HepG2 (cell line): Measurements from ENCODE around the gene ORC4. TPM values are rescaled to one million over a fixed set of nuclear protein-coding genes. Genes with fewer than 3 reads are reported as not detected.

ENCODE experiments used
- ATAC-seq: fragments of 200-7000 bp; cut with Tn5 transposase; 3 replicates; pipeline ENCODE4 v1.9.1; 2020; ENCODE audit warnings: mild to moderate bottlenecking, moderate library complexity
- BruUV-seq: library from RNA; stranded (reverse); fragments of 400-500 nt; replicated peaks from 2 replicates; lab custom pipeline; 2021; lab: Mats Ljungman, UMichigan
- CTCF ChIA-PET: fragments of 300-600 bp; formaldehyde crosslinking; extraction: SDS; loops from one replicate; lab custom pipeline; 2021; ENCODE audit warnings: low total read pairs, inconsistent platforms, low intra/inter-chr PET ratio; lab: Yijun Ruan, JAX
- POLR2A ChIA-PET: fragments of 350-600 bp; sonication (Branson Sonifier 250); formaldehyde crosslinking; loops from one replicate; lab custom pipeline; 2020; ENCODE audit warnings: antibody characterized with exemption, inconsistent platforms; lab: Yijun Ruan, JAX
- DNase-seq: peaks from one replicate; pipeline ENCODE4 v3.0.0-alpha.2; 2015; ENCODE audit warnings: low spot score
- FAIRE-seq: peaks from 3 replicates; lab custom pipeline; 2011; peaks lifted over from hg19 to GRCh38; lab: Jason Lieb, UNC
- H2AFZ ChIP-seq: one replicate; pipeline ENCODE4 v1.6.1; 2011; ENCODE audit warnings: low read length, inconsistent platforms
- H3K27ac ChIP-seq: fragments of 300-600 bp; 3 replicates; pipeline ENCODE4 v1.8.0; 2011; ENCODE audit warnings: mixed run types, mild to moderate bottlenecking, mixed read lengths, low read length, inconsistent platforms; ENCODE audit not compliant: insufficient read depth; ENCODE audit errors: extremely low read length
- H3K27me3 ChIP-seq, 2 experiments: fragments of 200-600 bp in 1 of 2; 2 replicates in 1 of 2; 3 replicates in 1 of 2; pipeline versions ENCODE4 v1.6.0 to v1.8.0; 2011; ENCODE audit warnings: low read length in 2 of 2, mild to moderate bottlenecking in 2 of 2, moderate library complexity in 2 of 2, inconsistent platforms in 1 of 2; ENCODE audit not compliant: insufficient read depth in 2 of 2, control insufficient read depth in 1 of 2
- H3K36me3 ChIP-seq, 2 experiments: fragments of 200-600 bp in 1 of 2; replicated peaks in 1 of 2; 2 replicates in 1 of 2; 3 replicates in 1 of 2; pipeline versions ENCODE4 v1.5.1 to v1.8.0; 2011; ENCODE audit warnings: low read length in 2 of 2, inconsistent platforms in 1 of 2; ENCODE audit not compliant: insufficient read depth in 2 of 2, control insufficient read depth in 1 of 2
- H3K4me1 ChIP-seq: 2 replicates; pipeline ENCODE4 v1.5.1; 2012; ENCODE audit warnings: low read length, inconsistent platforms; ENCODE audit not compliant: insufficient read depth
- H3K4me2 ChIP-seq: 2 replicates; pipeline ENCODE4 v1.6.0; 2011; ENCODE audit warnings: low read depth, low read length, inconsistent platforms
- H3K4me3 ChIP-seq, 3 experiments: fragments of 200-600 bp in 1 of 3; sonication (generic), shearing (Covaris generic) in 1 of 3; replicated peaks in 1 of 3; 2 replicates each; pipeline ENCODE4 v1.5.1; 2011 to 2016; ENCODE audit warnings: low read length in 3 of 3, inconsistent platforms in 2 of 3, low read depth in 2 of 3, mild to moderate bottlenecking in 2 of 3, control low read depth in 1 of 3, mixed read lengths in 1 of 3; ENCODE audit not compliant: insufficient read depth in 1 of 3
- H3K79me2 ChIP-seq: one replicate; pipeline ENCODE4 v1.6.1; 2011; ENCODE audit warnings: low read length, inconsistent platforms; ENCODE audit not compliant: insufficient read depth
- H3K9ac ChIP-seq: 2 replicates; pipeline ENCODE4 v1.6.0; 2011; ENCODE audit warnings: mild to moderate bottlenecking, low read depth, low read length, inconsistent platforms; ENCODE audit not compliant: insufficient read depth
- H3K9me3 ChIP-seq: 2 replicates; pipeline ENCODE4 v1.5.1; 2012; ENCODE audit warnings: mild to moderate bottlenecking, low read length
- H4K20me1 ChIP-seq: 2 replicates; pipeline ENCODE4 v1.6.0; 2011; ENCODE audit warnings: inconsistent platforms, mild to moderate bottlenecking, low read length, moderate library complexity; ENCODE audit not compliant: insufficient read depth
- ADNP ChIP-seq: sonication (generic); formaldehyde crosslinking; IDR thresholded peaks from 2 replicates; pipeline ENCODE4 v1.4.0; 2020; ENCODE audit warnings: missing genetic modification reagents
- CCAR2 ChIP-seq: fragments of 200-400 bp; formaldehyde crosslinking; optimal IDR thresholded peaks from 2 replicates; pipeline ENCODE3; 2018; ENCODE audit warnings: low read depth, mild to moderate bottlenecking, low read length, moderate library complexity
- DMAP1 ChIP-seq: IDR thresholded peaks from 2 replicates; pipeline ENCODE4 v1.6.1; 2016
- NR3C1 ChIP-seq: sonication (generic); formaldehyde crosslinking; IDR thresholded peaks from 2 replicates; pipeline ENCODE4 v1.4.0; 2020; ENCODE audit warnings: missing genetic modification reagents
- TIGD3 ChIP-seq: sonication (generic); formaldehyde crosslinking; IDR thresholded peaks from 2 replicates; pipeline ENCODE4 v1.5.1; 2020; ENCODE audit warnings: mild to moderate bottlenecking, missing genetic modification reagents, borderline replicate concordance
- TSC22D2 ChIP-seq: sonication (generic); formaldehyde crosslinking; IDR thresholded peaks from 2 replicates; pipeline ENCODE4 v1.5.1; 2020; ENCODE audit warnings: missing genetic modification reagents, mild to moderate bottlenecking, borderline replicate concordance
- ZNF30 ChIP-seq: sonication (generic); formaldehyde crosslinking; IDR thresholded peaks from 2 replicates; pipeline ENCODE4 v1.5.0; 2020; ENCODE audit warnings: mild to moderate bottlenecking, missing genetic modification reagents
- ZNF430 ChIP-seq: sonication (generic); formaldehyde crosslinking; IDR thresholded peaks from 2 replicates; pipeline ENCODE4 v1.9.0; 2021; ENCODE audit warnings: mild to moderate bottlenecking, missing genetic modification reagents
- WGBS: methylation state at CpG from one replicate; pipeline ENCODE4 v1.1.6; 2017; ENCODE audit warnings: low lambda C conversion rate; 5-methylcytosine and 5-hydroxymethylcytosine counted together
- in situ Hi-C: cut with HindIII; loops from 2 replicates; pipeline ENCODE4 v1.10.0; 2017; ENCODE audit warnings: low pct_unique_long_range_greater_than_20kb; ENCODE audit not compliant: extremely low pct_ligation_motif_present
- intact Hi-C: fragments of 100-400 bp; cut with micrococcal nuclease; formaldehyde crosslinking; loops from one replicate; pipeline ENCODE4 v1.10.0; 2022; ENCODE audit not compliant: unreplicated experiment
- polyA plus RNA-seq, 8 experiments: library from polyadenylated mRNA; depleted of rRNA in 3 of 8; stranded (reverse) in 7 of 8; unstranded in 1 of 8; fragments of >200 nt; fragmentation: Illumina TruSeq in 4 of 8; extraction: Trizol in 4 of 8; gene quantifications; 2 replicates each; pipeline versions ENCODE4 v1.2.1 to v1.2.3, GENCODE V29; 2011 to 2016; ENCODE audit warnings: low read depth in 4 of 8, missing spikeins in 1 of 8, mixed read lengths in 1 of 8; ENCODE audit not compliant: insufficient read depth in 1 of 8
- total RNA-seq, 5 experiments: library from RNA; depleted of rRNA; stranded (reverse); fragments of >200 nt; fragmentation: Illumina TruSeq; extraction: Trizol; gene quantifications; 2 replicates each; pipeline ENCODE4 v1.2.3, GENCODE V29; 2016; ENCODE audit warnings: low read depth in 1 of 5
- TF ChIP-seq, protein P1 (sequence below): fragments of 450-650 bp; IDR thresholded peaks from 2 replicates; pipeline ENCODE4 v1.6.1; 2016

Gene ORC4
- total and polyA plus RNA-seq, 2 of the 13 experiments (the other 11 are each of a cell fraction or from before 2014, with no cell fraction given): 28.6 to 84.8 TPM

GRCh38 chr2:147923846-147924245, 96.7 kb downstream of the ORC4 start:
- BruUV-seq: no TSS peak
- no peak overlapping the region for H3K4me3 ChIP-seq
- CTCF ChIA-PET: no interaction called here
- no peak overlapping the region for H3K4me2 ChIP-seq
- H3K79me2 ChIP-seq: no peaks in the 10 kb centered on the region
- H4K20me1 ChIP-seq: no peaks in the 10 kb centered on the region
- TF ChIP-seq ZNF430: no peak
- TF ChIP-seq ZNF30: no peak
- TF ChIP-seq DMAP1 (CRISPR knock-in tag): no peak
- TF ChIP-seq ADNP: no peak
- no peak for TF ChIP-seq TIGD3 (CRISPR knock-in tag)
- TF ChIP-seq NR3C1 (CRISPR knock-in tag): no peak
- TF ChIP-seq TSC22D2: no peak
- TF ChIP-seq, protein P1, sequence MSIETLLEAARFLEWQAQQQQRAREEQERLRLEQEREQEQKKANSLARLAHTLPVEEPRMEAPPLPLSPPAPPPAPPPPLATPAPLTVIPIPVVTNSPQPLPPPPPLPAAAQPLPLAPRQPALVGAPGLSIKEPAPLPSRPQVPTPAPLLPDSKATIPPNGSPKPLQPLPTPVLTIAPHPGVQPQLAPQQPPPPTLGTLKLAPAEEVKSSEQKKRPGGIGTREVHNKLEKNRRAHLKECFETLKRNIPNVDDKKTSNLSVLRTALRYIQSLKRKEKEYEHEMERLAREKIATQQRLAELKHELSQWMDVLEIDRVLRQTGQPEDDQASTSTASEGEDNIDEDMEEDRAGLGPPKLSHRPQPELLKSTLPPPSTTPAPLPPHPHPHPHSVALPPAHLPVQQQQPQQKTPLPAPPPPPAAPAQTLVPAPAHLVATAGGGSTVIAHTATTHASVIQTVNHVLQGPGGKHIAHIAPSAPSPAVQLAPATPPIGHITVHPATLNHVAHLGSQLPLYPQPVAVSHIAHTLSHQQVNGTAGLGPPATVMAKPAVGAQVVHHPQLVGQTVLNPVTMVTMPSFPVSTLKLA: no peak
- no peak for TF ChIP-seq CCAR2
- no peak overlapping the region for H3K27ac ChIP-seq
- POLR2A ChIA-PET: no interaction called here
- intact Hi-C loops: no loop called here
- no peak for DNase-seq
- H3K36me3 ChIP-seq: peaks cover 1 to 14% of the 10 kb centered on the region in 2 experiments; a peak in 1 of 5 replicates
- no peak overlapping the region for H2AFZ ChIP-seq
- H3K9me3 ChIP-seq: no peaks in the 10 kb centered on the region
- H3K4me1 ChIP-seq: peaks cover 45% of the 10 kb centered on the region
- no peak overlapping the region for H3K9ac ChIP-seq
- FAIRE-seq: no peak
- ATAC-seq: no peak
- 96% methylated on average over 3 of the region's 3 CpGs for WGBS
- in situ Hi-C loops: loop anchor here (25.0 kb wide), 2 partner anchors 312 to 537 kb away; no protein-coding TSS in a partner anchor
- no peaks in the 10 kb centered on the region for H3K27me3 ChIP-seq
